NT2/D1 (cell line): ENCODE data around the gene PPP1R13L.

Experiments
- YY1 ChIP-seq: IDR thresholded peaks from 2 replicates; pipeline ENCODE4 v1.6.1; 2011; ENCODE audit not compliant: insufficient read length, insufficient read depth
- ZNF274 ChIP-seq: IDR thresholded peaks from 2 replicates; pipeline ENCODE4 v1.6.1; 2011; ENCODE audit warnings: mild to moderate bottlenecking, low read depth, low read length

DNA sequence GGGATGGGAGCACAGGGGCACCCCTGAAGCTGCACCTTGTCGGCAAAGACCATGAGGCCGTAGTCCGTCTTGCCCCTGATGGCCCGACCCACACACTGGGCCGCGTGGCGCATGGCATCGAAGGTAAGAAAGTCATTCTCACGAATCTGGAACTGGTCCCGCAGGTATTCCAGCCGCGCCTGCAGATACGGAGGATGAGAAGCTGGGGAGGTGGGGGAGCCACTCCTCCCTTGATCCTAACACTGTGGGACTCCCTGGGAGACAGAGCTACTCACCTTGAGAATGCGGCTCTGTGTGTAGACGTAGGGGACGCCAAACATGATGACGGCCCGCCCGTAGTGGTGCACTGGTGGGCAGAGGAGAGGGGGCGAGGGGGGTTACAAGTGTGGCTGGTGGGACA lies 52.4 kb downstream of the PPP1R13L start:
- no peak for TF ChIP-seq YY1
- TF ChIP-seq ZNF274 = no peak
